H9 (cell line): Measurements from ENCODE around the gene OPTN. TPM values are rescaled to one million over a fixed set of nuclear protein-coding genes. Genes with fewer than 3 reads are reported as not detected.
"Not testable (repeated sequence)": the region's sequence is repeated elsewhere in the genome, so short reads cannot be mapped to it uniquely, and the experiment has no call there.

ENCODE experiments used
- DNase-seq: peaks from one replicate; pipeline ENCODE4 v3.0.0-alpha.2; 2017
- H2AFZ ChIP-seq: one replicate; pipeline ENCODE4 v1.6.1; 2013; ENCODE audit warnings: mild to moderate bottlenecking, low read length, control low read depth, moderate library complexity
- H2AK5ac ChIP-seq: 2 replicates; pipeline ENCODE4 v1.6.1; 2013; ENCODE audit warnings: low read length, control low read depth, mixed read lengths; ENCODE audit not compliant: insufficient read length
- H2BK120ac ChIP-seq: one replicate; pipeline ENCODE4 v1.6.1; 2013; ENCODE audit warnings: low read depth, mild to moderate bottlenecking, low read length, control low read depth, inconsistent platforms; ENCODE audit not compliant: poor library complexity, severe bottlenecking
- H2BK12ac ChIP-seq: 2 replicates; pipeline ENCODE4 v1.6.1; 2013; ENCODE audit warnings: low read length, control low read depth, mixed read lengths, low read depth; ENCODE audit not compliant: insufficient read length
- H2BK15ac ChIP-seq: 2 replicates; pipeline ENCODE4 v1.6.1; 2013; ENCODE audit warnings: low read depth, low read length, control low read depth
- H2BK20ac ChIP-seq: one replicate; pipeline ENCODE4 v1.6.1; 2013; ENCODE audit warnings: low read depth, mild to moderate bottlenecking, low read length, control low read depth, inconsistent platforms; ENCODE audit not compliant: poor library complexity, severe bottlenecking
- H2BK5ac ChIP-seq: 2 replicates; pipeline ENCODE4 v1.6.1; 2013; ENCODE audit warnings: low read length, control low read depth, mixed read lengths; ENCODE audit not compliant: insufficient read length
- H3K14ac ChIP-seq: 2 replicates; pipeline ENCODE4 v1.6.1; 2013; ENCODE audit warnings: low read length, control low read depth; ENCODE audit not compliant: insufficient read depth
- H3K18ac ChIP-seq: 2 replicates; pipeline ENCODE4 v1.6.1; 2013; ENCODE audit warnings: low read depth, mild to moderate bottlenecking, mixed read lengths, low read length, control low read depth; ENCODE audit not compliant: insufficient read length
- H3K23ac ChIP-seq: 2 replicates; pipeline ENCODE4 v1.6.1; 2013; ENCODE audit warnings: low read length, control low read depth, mixed read lengths, low read depth; ENCODE audit not compliant: insufficient read length
- H3K23me2 ChIP-seq: 2 replicates; pipeline ENCODE4 v1.6.1; 2013; ENCODE audit warnings: low read depth, mild to moderate bottlenecking, mixed read lengths, low read length, control low read depth; ENCODE audit not compliant: insufficient read length, poor library complexity, severe bottlenecking
- H3K27ac ChIP-seq: 2 replicates; pipeline ENCODE4 v1.5.1; 2013; ENCODE audit warnings: low read length, control low read depth, mixed read lengths, low read depth; ENCODE audit not compliant: insufficient read length
- H3K27me3 ChIP-seq: 2 replicates; pipeline ENCODE4 v1.6.1; 2013; ENCODE audit warnings: low read length, control low read depth, inconsistent platforms; ENCODE audit not compliant: insufficient read depth
- H3K4ac ChIP-seq: 2 replicates; pipeline ENCODE4 v1.6.1; 2013; ENCODE audit warnings: low read depth, mild to moderate bottlenecking, control low read depth, inconsistent platforms, low read length, moderate library complexity
- H3K4me1 ChIP-seq: 2 replicates; pipeline ENCODE4 v1.6.1; 2013; ENCODE audit warnings: low read length, control low read depth, inconsistent platforms; ENCODE audit not compliant: insufficient read depth
- H3K4me2 ChIP-seq: 2 replicates; pipeline ENCODE4 v1.6.1; 2013; ENCODE audit warnings: low read length, control low read depth, mixed read lengths; ENCODE audit not compliant: insufficient read length, insufficient read depth
- H3K56ac ChIP-seq: 2 replicates; pipeline ENCODE4 v1.6.1; 2013; ENCODE audit warnings: low read depth, mild to moderate bottlenecking, mixed read lengths, low read length, control low read depth; ENCODE audit not compliant: insufficient read length
- H3K79me1 ChIP-seq: 2 replicates; pipeline ENCODE4 v1.6.1; 2013; ENCODE audit warnings: low read depth, mild to moderate bottlenecking, moderate library complexity, low read length, control low read depth, inconsistent platforms; ENCODE audit not compliant: insufficient read depth, poor library complexity, severe bottlenecking
- H3K79me2 ChIP-seq: 2 replicates; pipeline ENCODE4 v1.6.1; 2013; ENCODE audit warnings: low read length, control low read depth, inconsistent platforms; ENCODE audit not compliant: insufficient read depth
- H3K9ac ChIP-seq: 2 replicates; pipeline ENCODE4 v1.6.1; 2013; ENCODE audit warnings: low read length, control low read depth, mixed read lengths; ENCODE audit not compliant: insufficient read length; ENCODE audit errors: extremely low read depth
- H3K9me3 ChIP-seq: one replicate; pipeline ENCODE4 v1.6.1; 2013; ENCODE audit warnings: low read depth, low read length, inconsistent platforms; ENCODE audit not compliant: control insufficient read depth
- H3T11ph ChIP-seq: one replicate; pipeline ENCODE4 v1.6.1; 2013; ENCODE audit warnings: mild to moderate bottlenecking, low read length, control low read depth, inconsistent platforms
- H4K20me1 ChIP-seq: one replicate; pipeline ENCODE4 v1.6.1; 2013; ENCODE audit not compliant: control insufficient read depth, insufficient read length, insufficient read depth
- H4K5ac ChIP-seq: 2 replicates; pipeline ENCODE4 v1.6.1; 2013; ENCODE audit warnings: low read depth, mild to moderate bottlenecking, mixed read lengths, low read length, control low read depth; ENCODE audit not compliant: insufficient read length
- H4K8ac ChIP-seq: replicated peaks from 2 replicates; pipeline ENCODE4 v1.6.1; 2013; ENCODE audit warnings: low read length, control low read depth, mixed read lengths, low read depth; ENCODE audit not compliant: insufficient read length
- H4K91ac ChIP-seq: 2 replicates; pipeline ENCODE4 v1.6.1; 2013; ENCODE audit warnings: low read depth, mild to moderate bottlenecking, moderate library complexity, mixed read lengths, low read length, control low read depth; ENCODE audit not compliant: insufficient read length
- H3K27ac Mint-ChIP-seq, 3 experiments: 2 replicates in 2 of 3; 3 replicates in 1 of 3; pipeline ENCODE4 v1.8.0; 2020 to 2021; ENCODE audit warnings: mixed read lengths in 3 of 3, mild to moderate bottlenecking in 1 of 3, moderate library complexity in 1 of 3
- H3K27me3 Mint-ChIP-seq: 2 replicates; pipeline ENCODE4 v1.8.0; 2021; ENCODE audit warnings: low read depth, mild to moderate bottlenecking, moderate library complexity, mixed read lengths
- H3K36me3 Mint-ChIP-seq, 3 experiments: 2 replicates in 2 of 3; 3 replicates in 1 of 3; pipeline ENCODE4 v1.8.0; 2020 to 2021; ENCODE audit warnings: low read depth in 3 of 3, mixed read lengths in 3 of 3; ENCODE audit not compliant: insufficient read depth in 1 of 3
- H3K4me1 Mint-ChIP-seq, 2 experiments: 2 replicates each; pipeline ENCODE4 v1.8.0; 2020; ENCODE audit warnings: mixed read lengths in 2 of 2
- H3K4me3 Mint-ChIP-seq, 2 experiments: 2 replicates in 1 of 2; 3 replicates in 1 of 2; pipeline ENCODE4 v1.8.0; 2020 to 2021; ENCODE audit warnings: mild to moderate bottlenecking in 2 of 2, mixed read lengths in 2 of 2, moderate library complexity in 1 of 2
- H3K9me3 Mint-ChIP-seq, 2 experiments: 2 replicates in 1 of 2; 3 replicates in 1 of 2; pipeline ENCODE4 v1.8.0; 2020; ENCODE audit warnings: mild to moderate bottlenecking in 2 of 2, mixed read lengths in 2 of 2, moderate library complexity in 1 of 2
- CTCF ChIP-seq: fragments of 200-600 bp; sonication (generic); conservative IDR thresholded peaks from 3 replicates; pipeline ENCODE4 v1.8.0; 2021; ENCODE audit warnings: antibody characterized with exemption, mild to moderate bottlenecking
- WGBS: extraction: QIAGEN DNeasy Blood & Tissue Kit; methylation state at CpG from one replicate; pipeline ENCODE4 v1.1.7; 2013; ENCODE audit warnings: missing lambda C conversion rate, low lambda C conversion rate, mixed read lengths; ENCODE audit not compliant: insufficient read length; ENCODE audit errors: extremely low coverage; 5-methylcytosine and 5-hydroxymethylcytosine counted together
- total RNA-seq: library from RNA; stranded (reverse); gene quantifications from 2 replicates; pipeline ENCODE4 v1.2.1, GENCODE V29; 2021

Gene OPTN
- total RNA-seq, 1 experiment from 2014 or later = 16.1 TPM

DNA sequence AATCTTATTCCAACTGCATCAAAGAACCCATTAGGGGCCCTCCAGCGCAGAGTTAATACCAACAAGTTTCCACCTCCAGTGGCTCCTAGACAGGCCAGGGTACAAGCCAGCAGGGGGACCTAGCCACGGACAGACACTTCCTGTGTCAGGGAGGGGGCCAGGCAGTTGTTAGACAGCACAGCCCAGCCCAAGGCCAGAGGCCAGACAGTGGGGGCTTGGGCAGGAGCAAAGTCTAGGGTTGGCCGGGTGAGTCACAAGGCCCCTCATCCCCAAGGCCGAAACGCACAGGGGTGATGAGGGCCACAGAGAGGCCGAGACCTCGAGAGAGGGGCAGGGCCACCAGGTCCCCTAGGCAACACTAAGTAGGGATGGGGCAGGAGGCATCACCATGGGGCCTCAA is 19.3 kb upstream of the OPTN start:
- Histone ChIP-seq H4K20me1 (no peaks in the 10 kb centered on the region), H2BK12ac (no peak overlapping the region), H3T11ph (no peak overlapping the region), H3K23ac (no peak overlapping the region), H3K4me1 (no peaks in the 10 kb centered on the region; the same call in 1 of the 2 replicates), H3K23me2 (no peaks in the 10 kb centered on the region), H3K4ac (no peak overlapping the region), H2BK20ac (no peak overlapping the region), H3K18ac (no peak overlapping the region), H2AK5ac (no peak overlapping the region), H3K56ac (no peak overlapping the region), H4K5ac (no peak overlapping the region), H2AFZ (no peak overlapping the region), H2BK15ac (no peak overlapping the region), H3K14ac (no peak overlapping the region), H3K79me1 (no peaks in the 10 kb centered on the region), H2BK120ac (no peak overlapping the region), H4K91ac (no peak overlapping the region), H2BK5ac (no peak overlapping the region), H4K8ac (no peak overlapping the region), H3K9me3 (peaks cover 24% of the 10 kb centered on the region), H3K27ac (no peak overlapping the region), H3K27me3 (no peaks in the 10 kb centered on the region), H3K79me2 (no peaks in the 10 kb centered on the region), H3K4me2 (no peak overlapping the region), H3K9ac (no peak overlapping the region)
- peaks cover 49 to 53% of the 10 kb centered on the region in 2 experiments for H3K9me3 Mint-ChIP-seq
- H3K27me3 Mint-ChIP-seq = peaks cover 1% of the 10 kb centered on the region; the same call in 1 of the 2 replicates
- peak; percentile 36 for DNase-seq
- no CpG with 5 or more reads among the region's 7 CpGs for WGBS
- no peak overlapping the region for H3K27ac Mint-ChIP-seq
- no peak for TF ChIP-seq CTCF
- H3K4me3 Mint-ChIP-seq = no peak overlapping the region
- H3K36me3 Mint-ChIP-seq = peaks cover 24 to 38% (median 26%) of the 10 kb centered on the region in 3 experiments
- H3K4me1 Mint-ChIP-seq = peaks cover 0 to 12% of the 10 kb centered on the region in 2 experiments; a peak in 2 of 4 replicates

GRCh38 chr10:13083700-13084099 is 16.3 kb upstream of the OPTN start:
- H3K79me2 ChIP-seq, H4K5ac ChIP-seq, H2BK15ac ChIP-seq, H3K18ac ChIP-seq, H3K27me3 Mint-ChIP-seq, H3K23me2 ChIP-seq, H2AK5ac ChIP-seq, H3K4me2 ChIP-seq, H3K14ac ChIP-seq, H2AFZ ChIP-seq, DNase-seq, H3K9ac ChIP-seq, H3K4me3 Mint-ChIP-seq, H2BK120ac ChIP-seq, H3K4me1 ChIP-seq, H3K23ac ChIP-seq, H4K8ac ChIP-seq, H4K20me1 ChIP-seq, H3K27me3 ChIP-seq, H2BK20ac ChIP-seq, H2BK12ac ChIP-seq, H3K27ac Mint-ChIP-seq, H3T11ph ChIP-seq, H2BK5ac ChIP-seq, H4K91ac ChIP-seq, H3K4ac ChIP-seq, H3K79me1 ChIP-seq, H3K27ac ChIP-seq, H3K56ac ChIP-seq: not testable (repeated sequence)
- peaks cover 26% of the 10 kb centered on the region for H3K9me3 ChIP-seq
- H3K9me3 Mint-ChIP-seq = peaks cover 49 to 55% of the 10 kb centered on the region in 2 experiments
- no CpG with 5 or more reads among the region's 3 CpGs for WGBS
- peaks cover 26 to 41% (median 27%) of the 10 kb centered on the region in 3 experiments for H3K36me3 Mint-ChIP-seq
- H3K4me1 Mint-ChIP-seq = peaks cover 0 to 14% of the 10 kb centered on the region in 2 experiments; a peak in 2 of 4 replicates
